GM23338 (cell line): Measurements from ENCODE around the gene DCAF10. TPM values are rescaled to one million over a fixed set of nuclear protein-coding genes. Genes with fewer than 3 reads are reported as not detected.

ENCODE experiments used
- ATAC-seq: fragments of 200-7000 bp; cut with Tn5 transposase; 3 replicates; pipeline ENCODE4 v1.9.1; 2020
- DNase-seq: peaks from one replicate; pipeline ENCODE4 v3.0.0-alpha.2; 2015; ENCODE audit warnings: low spot score
- H2AFZ ChIP-seq: fragments of 200-600 bp; sonication (generic); 2 replicates; pipeline ENCODE4 v1.8.0; 2016; ENCODE audit warnings: antibody characterized with exemption, mild to moderate bottlenecking, moderate library complexity
- H3F3A ChIP-seq: fragments of 200-600 bp; sonication (generic); replicated peaks from 2 replicates; pipeline ENCODE4 v1.8.0; 2017; ENCODE audit warnings: antibody characterized with exemption, mixed run types, low read depth
- H3K27ac ChIP-seq: fragments of 200-600 bp; sonication (generic); 2 replicates; pipeline ENCODE4 v1.6.1; 2016; ENCODE audit warnings: low read depth
- H3K27me3 ChIP-seq: fragments of 200-600 bp; sonication (generic); 2 replicates; pipeline ENCODE4 v1.8.0; 2016; ENCODE audit warnings: mild to moderate bottlenecking, mixed run types, moderate library complexity; ENCODE audit not compliant: insufficient read depth
- H3K36me3 ChIP-seq: fragments of 200-600 bp; sonication (generic); 2 replicates; pipeline ENCODE4 v1.8.0; 2016; ENCODE audit warnings: mild to moderate bottlenecking; ENCODE audit not compliant: insufficient read depth
- H3K4me1 ChIP-seq: fragments of 200-600 bp; sonication (generic); 2 replicates; pipeline ENCODE4 v1.8.0; 2016; ENCODE audit warnings: mild to moderate bottlenecking, moderate library complexity; ENCODE audit not compliant: insufficient read depth
- H3K4me2 ChIP-seq: fragments of 200-600 bp; sonication (generic); 2 replicates; pipeline ENCODE4 v1.7.1; 2017; ENCODE audit warnings: mixed run types
- H3K4me3 ChIP-seq: fragments of 200-600 bp; sonication (generic); 2 replicates; pipeline ENCODE4 v1.6.1; 2016; ENCODE audit warnings: mixed run types
- H3K79me2 ChIP-seq: fragments of 200-600 bp; sonication (generic); replicated peaks from 2 replicates; pipeline ENCODE4 v1.8.0; 2017; ENCODE audit warnings: mild to moderate bottlenecking; ENCODE audit not compliant: insufficient read depth
- H3K9me2 ChIP-seq: fragments of 200-600 bp; sonication (generic); 2 replicates; pipeline ENCODE4 v1.8.0; 2017; ENCODE audit not compliant: insufficient read depth
- H4K20me1 ChIP-seq: fragments of 200-600 bp; sonication (generic); replicated peaks from 2 replicates; pipeline ENCODE4 v1.8.0; 2017; ENCODE audit warnings: mild to moderate bottlenecking; ENCODE audit not compliant: insufficient read depth
- H3K27ac Mint-ChIP-seq: 2 replicates; pipeline ENCODE4 v1.8.0; 2020; ENCODE audit warnings: inconsistent platforms, mild to moderate bottlenecking, moderate library complexity, mixed read lengths
- H3K27me3 Mint-ChIP-seq: 3 replicates; pipeline ENCODE4 v1.8.0; 2022; ENCODE audit warnings: low read depth, mild to moderate bottlenecking, moderate library complexity, mixed read lengths, inconsistent platforms; ENCODE audit not compliant: insufficient read depth, poor library complexity
- H3K36me3 Mint-ChIP-seq: 3 replicates; pipeline ENCODE4 v1.8.0; 2021; ENCODE audit warnings: low read depth, mild to moderate bottlenecking, inconsistent platforms, moderate library complexity, mixed read lengths
- H3K4me1 Mint-ChIP-seq: 3 replicates; pipeline ENCODE4 v1.8.0; 2020; ENCODE audit warnings: mild to moderate bottlenecking, inconsistent platforms, mixed read lengths
- H3K4me3 Mint-ChIP-seq: 3 replicates; pipeline ENCODE4 v1.8.0; 2021; ENCODE audit warnings: moderate library complexity, mild to moderate bottlenecking, inconsistent platforms, mixed read lengths
- H3K9me3 Mint-ChIP-seq: 3 replicates; pipeline ENCODE4 v1.8.0; 2020; ENCODE audit warnings: moderate library complexity, mild to moderate bottlenecking, inconsistent platforms, mixed read lengths
- CREB1 ChIP-seq: fragments of 250-450 bp; sonication (Bioruptor Pico); IDR thresholded peaks from 2 replicates; pipeline ENCODE4 v1.5.0; 2020; ENCODE audit warnings: low read depth, mild to moderate bottlenecking, moderate library complexity
- EZH2phosphoT487 ChIP-seq: fragments of 200-600 bp; sonication (generic); IDR thresholded peaks from one replicate; pipeline ENCODE4 v1.8.1; 2018; ENCODE audit warnings: antibody characterized with exemption; ENCODE audit not compliant: unreplicated experiment
- JUNB ChIP-seq: IDR thresholded peaks from one replicate; pipeline ENCODE4 v1.6.1; 2016; ENCODE audit warnings: antibody characterized with exemption; ENCODE audit not compliant: unreplicated experiment
- NANOG ChIP-seq: IDR thresholded peaks from 2 replicates; pipeline ENCODE4 v1.6.1; 2016; ENCODE audit warnings: antibody characterized with exemption, borderline replicate concordance
- STAT1 ChIP-seq: IDR thresholded peaks from one replicate; pipeline ENCODE4 v1.6.1; 2016; ENCODE audit warnings: antibody characterized with exemption; ENCODE audit not compliant: unreplicated experiment
- ZNF114 ChIP-seq: fragments of 250-450 bp; sonication (Bioruptor Pico); IDR thresholded peaks from 2 replicates; pipeline ENCODE4 v1.5.0; 2020; ENCODE audit warnings: mild to moderate bottlenecking, moderate library complexity
- ZNF331 ChIP-seq: fragments of 250-450 bp; sonication (Bioruptor Pico); IDR thresholded peaks from 2 replicates; pipeline ENCODE4 v1.5.0; 2020; ENCODE audit warnings: low read depth, mild to moderate bottlenecking, moderate library complexity
- polyA plus RNA-seq: library from polyadenylated mRNA; unstranded; fragments of >200 nt; fragmentation: Nextera tagmentation; extraction: Ambion mirVana; gene quantifications from 2 replicates; pipeline ENCODE4 v1.2.1, GENCODE V29; 2016
- total RNA-seq: library from RNA; depleted of rRNA; stranded (reverse); fragments of >200 nt; shearing (Covaris generic); gene quantifications from 2 replicates; pipeline ENCODE4 v1.2.3, GENCODE V29; 2014
- TF ChIP-seq, protein P1 (sequence below): IDR thresholded peaks from 2 replicates; pipeline ENCODE4 v1.6.1; 2016; ENCODE audit warnings: antibody characterized with exemption
- TF ChIP-seq, protein P2 (sequence below): fragments of 250-450 bp; sonication (Bioruptor Pico); IDR thresholded peaks from 2 replicates; pipeline ENCODE4 v1.5.0; 2020; ENCODE audit warnings: mild to moderate bottlenecking, moderate library complexity

Gene DCAF10
- total and polyA plus RNA-seq, 2 experiments from 2014 or later: 6.6 to 11.5 TPM

DNA sequence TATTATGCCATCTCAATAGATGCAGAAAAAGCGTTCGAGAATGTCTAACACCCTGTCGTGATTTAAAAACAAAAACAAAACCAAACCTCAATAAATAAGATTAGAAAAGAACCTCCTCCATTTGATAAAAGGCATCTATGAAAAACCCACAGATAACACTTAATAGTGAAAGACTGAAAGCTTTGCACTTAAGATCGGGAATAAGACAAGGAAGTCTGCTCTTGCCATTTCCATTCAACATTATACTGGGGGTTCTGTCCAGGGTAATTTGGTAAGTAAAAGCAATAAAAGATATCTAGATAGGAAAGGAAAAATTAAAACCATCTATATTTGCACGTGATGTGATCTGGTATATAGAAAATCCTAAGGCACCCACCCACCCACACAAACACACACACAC, 8.5 kb upstream of the DCAF10 start:
- DNase-seq: no peak
- H3F3A ChIP-seq: 0 out of 2 replicates have a peak, but pooled peaks cover 4% of the 10 kb centered on the region
- no peaks in the 10 kb centered on the region for H3K4me1 Mint-ChIP-seq
- H3K27ac Mint-ChIP-seq: no peak overlapping the region
- H3K79me2 ChIP-seq: no peaks in the 10 kb centered on the region
- ATAC-seq: no peak
- no peak for TF ChIP-seq CREB1 (CRISPR knock-in tag)
- H3K9me3 Mint-ChIP-seq: no peaks in the 10 kb centered on the region
- no peak overlapping the region for H3K4me3 ChIP-seq
- no peak overlapping the region for H3K27ac ChIP-seq
- no peaks in the 10 kb centered on the region for H4K20me1 ChIP-seq
- H3K4me1 ChIP-seq: no peaks in the 10 kb centered on the region
- H3K27me3 ChIP-seq: 0 out of 2 replicates have a peak, but pooled peaks cover 4% of the 10 kb centered on the region
- no peak overlapping the region for H3K4me3 Mint-ChIP-seq
- H3K36me3 Mint-ChIP-seq: no peaks in the 10 kb centered on the region
- no peaks in the 10 kb centered on the region for H3K9me2 ChIP-seq
- H3K27me3 Mint-ChIP-seq: no peaks in the 10 kb centered on the region
- no peaks in the 10 kb centered on the region for H3K36me3 ChIP-seq
- H2AFZ ChIP-seq: no peak overlapping the region
- H3K4me2 ChIP-seq: no peak overlapping the region

DNA sequence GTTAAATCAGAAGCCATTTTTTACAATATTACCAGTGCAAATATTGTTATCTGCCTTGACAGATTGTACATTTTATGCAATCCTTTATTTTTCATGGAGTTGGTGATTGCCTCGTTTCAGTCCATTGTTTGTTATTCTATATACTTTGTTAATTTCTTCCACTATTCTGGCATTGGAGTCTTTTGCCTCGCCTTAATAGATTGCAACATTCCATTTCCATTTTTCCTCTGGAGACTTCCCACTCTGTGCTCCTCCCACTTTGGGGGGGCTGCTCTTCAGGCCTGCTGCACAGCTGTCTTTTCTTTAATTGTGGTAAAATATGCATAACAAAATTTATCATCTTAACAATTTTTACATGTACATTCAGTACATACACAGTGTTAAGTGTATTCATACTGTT, 4.4 kb upstream of the DCAF10 start:
- H3K27me3 Mint-ChIP-seq: peaks cover 3% of the 10 kb centered on the region
- Histone ChIP-seq H3K4me1 (peaks cover 9% of the 10 kb centered on the region; the same call in 1 of the 2 replicates), H4K20me1 (no peaks in the 10 kb centered on the region), H3K9me2 (no peaks in the 10 kb centered on the region), H3K4me3 (no peak overlapping the region), H3K36me3 (no peaks in the 10 kb centered on the region), H2AFZ (no peak overlapping the region), H3K79me2 (no peaks in the 10 kb centered on the region), H3K4me2 (no peak overlapping the region), H3K27ac (no peak overlapping the region), H3F3A (no peaks in the 10 kb centered on the region), H3K27me3 (no peaks in the 10 kb centered on the region)
- ATAC-seq: no peak
- TF ChIP-seq, protein P1, sequence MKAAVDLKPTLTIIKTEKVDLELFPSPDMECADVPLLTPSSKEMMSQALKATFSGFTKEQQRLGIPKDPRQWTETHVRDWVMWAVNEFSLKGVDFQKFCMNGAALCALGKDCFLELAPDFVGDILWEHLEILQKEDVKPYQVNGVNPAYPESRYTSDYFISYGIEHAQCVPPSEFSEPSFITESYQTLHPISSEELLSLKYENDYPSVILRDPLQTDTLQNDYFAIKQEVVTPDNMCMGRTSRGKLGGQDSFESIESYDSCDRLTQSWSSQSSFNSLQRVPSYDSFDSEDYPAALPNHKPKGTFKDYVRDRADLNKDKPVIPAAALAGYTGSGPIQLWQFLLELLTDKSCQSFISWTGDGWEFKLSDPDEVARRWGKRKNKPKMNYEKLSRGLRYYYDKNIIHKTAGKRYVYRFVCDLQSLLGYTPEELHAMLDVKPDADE: no peak
- TF ChIP-seq CREB1 (CRISPR knock-in tag): no peak
- H3K4me1 Mint-ChIP-seq: peaks cover 7% of the 10 kb centered on the region
- H3K36me3 Mint-ChIP-seq: no peaks in the 10 kb centered on the region
- no peaks in the 10 kb centered on the region for H3K9me3 Mint-ChIP-seq
- DNase-seq: no peak
- H3K27ac Mint-ChIP-seq: no peak overlapping the region
- no peak overlapping the region for H3K4me3 Mint-ChIP-seq

DNA sequence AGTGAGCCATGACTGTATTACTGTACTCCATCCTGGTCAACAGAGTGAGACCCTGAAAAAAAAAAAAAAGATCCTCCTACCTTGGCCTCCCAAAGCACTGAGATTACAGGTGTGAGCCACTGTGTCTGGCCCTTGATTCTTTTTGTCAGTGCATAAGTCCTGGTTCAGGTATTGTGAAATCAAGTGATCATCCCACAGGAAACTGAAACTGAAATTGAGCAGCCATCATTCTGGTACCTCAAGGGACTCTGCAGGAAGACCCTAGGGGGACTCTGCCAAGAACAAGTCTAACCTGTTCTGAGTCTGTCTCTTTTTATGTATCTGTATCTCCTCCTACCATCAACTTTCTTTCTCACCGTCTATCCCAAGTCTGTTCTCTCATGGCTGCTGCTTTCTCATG, 1.9 kb upstream of the DCAF10 start:
- Histone ChIP-seq H3K36me3 (no peaks in the 10 kb centered on the region), H3F3A (peaks cover 4% of the 10 kb centered on the region; the same call in 1 of the 2 replicates), H3K9me2 (no peaks in the 10 kb centered on the region), H3K27me3 (no peaks in the 10 kb centered on the region), H2AFZ (no peak overlapping the region), H3K4me2 (no peak overlapping the region), H3K27ac (no peak overlapping the region), H3K4me3 (no peak overlapping the region), H3K4me1 (peaks cover 25% of the 10 kb centered on the region), H3K79me2 (peaks cover 23% of the 10 kb centered on the region), H4K20me1 (peaks cover 10% of the 10 kb centered on the region; the same call in 1 of the 2 replicates)
- Mint-ChIP-seq H3K4me1 (peaks cover 21% of the 10 kb centered on the region), H3K27ac (no peak overlapping the region), H3K9me3 (no peaks in the 10 kb centered on the region), H3K4me3 (no peak overlapping the region; the same call in 2 of the 3 replicates), H3K27me3 (peaks cover 3% of the 10 kb centered on the region), H3K36me3 (no peaks in the 10 kb centered on the region)
- DNase-seq: no peak
- no peak for ATAC-seq
- TF ChIP-seq JUNB (no peak), EZH2phosphoT487 (no peak), STAT1 (no peak), CREB1 (CRISPR knock-in tag) (no peak), ZNF114 (CRISPR knock-in tag) (no peak), NANOG (no peak), ZNF331 (CRISPR knock-in tag) (no peak)
- TF ChIP-seq, protein P2, sequence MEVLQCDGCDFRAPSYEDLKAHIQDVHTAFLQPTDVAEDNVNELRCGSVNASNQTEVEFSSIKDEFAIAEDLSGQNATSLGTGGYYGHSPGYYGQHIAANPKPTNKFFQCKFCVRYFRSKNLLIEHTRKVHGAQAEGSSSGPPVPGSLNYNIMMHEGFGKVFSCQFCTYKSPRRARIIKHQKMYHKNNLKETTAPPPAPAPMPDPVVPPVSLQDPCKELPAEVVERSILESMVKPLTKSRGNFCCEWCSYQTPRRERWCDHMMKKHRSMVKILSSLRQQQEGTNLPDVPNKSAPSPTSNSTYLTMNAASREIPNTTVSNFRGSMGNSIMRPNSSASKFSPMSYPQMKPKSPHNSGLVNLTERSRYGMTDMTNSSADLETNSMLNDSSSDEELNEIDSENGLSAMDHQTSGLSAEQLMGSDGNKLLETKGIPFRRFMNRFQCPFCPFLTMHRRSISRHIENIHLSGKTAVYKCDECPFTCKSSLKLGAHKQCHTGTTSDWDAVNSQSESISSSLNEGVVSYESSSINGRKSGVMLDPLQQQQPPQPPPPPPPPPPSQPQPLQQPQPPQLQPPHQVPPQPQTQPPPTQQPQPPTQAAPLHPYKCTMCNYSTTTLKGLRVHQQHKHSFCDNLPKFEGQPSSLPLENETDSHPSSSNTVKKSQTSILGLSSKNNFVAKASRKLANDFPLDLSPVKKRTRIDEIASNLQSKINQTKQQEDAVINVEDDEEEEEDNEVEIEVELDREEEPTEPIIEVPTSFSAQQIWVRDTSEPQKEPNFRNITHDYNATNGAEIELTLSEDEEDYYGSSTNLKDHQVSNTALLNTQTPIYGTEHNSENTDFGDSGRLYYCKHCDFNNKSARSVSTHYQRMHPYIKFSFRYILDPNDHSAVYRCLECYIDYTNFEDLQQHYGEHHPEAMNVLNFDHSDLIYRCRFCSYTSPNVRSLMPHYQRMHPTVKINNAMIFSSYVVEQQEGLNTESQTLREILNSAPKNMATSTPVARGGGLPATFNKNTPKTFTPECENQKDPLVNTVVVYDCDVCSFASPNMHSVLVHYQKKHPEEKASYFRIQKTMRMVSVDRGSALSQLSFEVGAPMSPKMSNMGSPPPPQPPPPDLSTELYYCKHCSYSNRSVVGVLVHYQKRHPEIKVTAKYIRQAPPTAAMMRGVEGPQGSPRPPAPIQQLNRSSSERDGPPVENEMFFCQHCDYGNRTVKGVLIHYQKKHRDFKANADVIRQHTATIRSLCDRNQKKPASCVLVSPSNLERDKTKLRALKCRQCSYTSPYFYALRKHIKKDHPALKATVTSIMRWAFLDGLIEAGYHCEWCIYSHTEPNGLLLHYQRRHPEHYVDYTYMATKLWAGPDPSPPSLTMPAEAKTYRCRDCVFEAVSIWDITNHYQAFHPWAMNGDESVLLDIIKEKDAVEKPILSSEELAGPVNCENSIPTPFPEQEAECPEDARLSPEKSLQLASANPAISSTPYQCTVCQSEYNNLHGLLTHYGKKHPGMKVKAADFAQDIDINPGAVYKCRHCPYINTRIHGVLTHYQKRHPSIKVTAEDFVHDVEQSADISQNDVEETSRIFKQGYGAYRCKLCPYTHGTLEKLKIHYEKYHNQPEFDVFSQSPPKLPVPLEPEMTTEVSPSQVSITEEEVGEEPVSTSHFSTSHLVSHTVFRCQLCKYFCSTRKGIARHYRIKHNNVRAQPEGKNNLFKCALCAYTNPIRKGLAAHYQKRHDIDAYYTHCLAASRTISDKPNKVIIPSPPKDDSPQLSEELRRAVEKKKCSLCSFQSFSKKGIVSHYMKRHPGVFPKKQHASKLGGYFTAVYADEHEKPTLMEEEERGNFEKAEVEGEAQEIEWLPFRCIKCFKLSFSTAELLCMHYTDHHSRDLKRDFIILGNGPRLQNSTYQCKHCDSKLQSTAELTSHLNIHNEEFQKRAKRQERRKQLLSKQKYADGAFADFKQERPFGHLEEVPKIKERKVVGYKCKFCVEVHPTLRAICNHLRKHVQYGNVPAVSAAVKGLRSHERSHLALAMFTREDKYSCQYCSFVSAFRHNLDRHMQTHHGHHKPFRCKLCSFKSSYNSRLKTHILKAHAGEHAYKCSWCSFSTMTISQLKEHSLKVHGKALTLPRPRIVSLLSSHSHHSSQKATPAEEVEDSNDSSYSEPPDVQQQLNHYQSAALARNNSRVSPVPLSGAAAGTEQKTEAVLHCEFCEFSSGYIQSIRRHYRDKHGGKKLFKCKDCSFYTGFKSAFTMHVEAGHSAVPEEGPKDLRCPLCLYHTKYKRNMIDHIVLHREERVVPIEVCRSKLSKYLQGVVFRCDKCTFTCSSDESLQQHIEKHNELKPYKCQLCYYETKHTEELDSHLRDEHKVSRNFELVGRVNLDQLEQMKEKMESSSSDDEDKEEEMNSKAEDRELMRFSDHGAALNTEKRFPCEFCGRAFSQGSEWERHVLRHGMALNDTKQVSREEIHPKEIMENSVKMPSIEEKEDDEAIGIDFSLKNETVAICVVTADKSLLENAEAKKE (CRISPR knock-in tag): no peak
- TF ChIP-seq, protein P1: no peak
